HK-2 (cell line): ENCODE measurements around the gene ZBTB9.

Experiments used
- DNase-seq: peaks from one replicate; pipeline ENCODE4 v3.0.0-alpha.2; 2018; ENCODE audit not compliant: unreplicated experiment

ZBTB9 gene, protein sequence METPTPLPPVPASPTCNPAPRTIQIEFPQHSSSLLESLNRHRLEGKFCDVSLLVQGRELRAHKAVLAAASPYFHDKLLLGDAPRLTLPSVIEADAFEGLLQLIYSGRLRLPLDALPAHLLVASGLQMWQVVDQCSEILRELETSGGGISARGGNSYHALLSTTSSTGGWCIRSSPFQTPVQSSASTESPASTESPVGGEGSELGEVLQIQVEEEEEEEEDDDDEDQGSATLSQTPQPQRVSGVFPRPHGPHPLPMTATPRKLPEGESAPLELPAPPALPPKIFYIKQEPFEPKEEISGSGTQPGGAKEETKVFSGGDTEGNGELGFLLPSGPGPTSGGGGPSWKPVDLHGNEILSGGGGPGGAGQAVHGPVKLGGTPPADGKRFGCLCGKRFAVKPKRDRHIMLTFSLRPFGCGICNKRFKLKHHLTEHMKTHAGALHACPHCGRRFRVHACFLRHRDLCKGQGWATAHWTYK

DNA sequence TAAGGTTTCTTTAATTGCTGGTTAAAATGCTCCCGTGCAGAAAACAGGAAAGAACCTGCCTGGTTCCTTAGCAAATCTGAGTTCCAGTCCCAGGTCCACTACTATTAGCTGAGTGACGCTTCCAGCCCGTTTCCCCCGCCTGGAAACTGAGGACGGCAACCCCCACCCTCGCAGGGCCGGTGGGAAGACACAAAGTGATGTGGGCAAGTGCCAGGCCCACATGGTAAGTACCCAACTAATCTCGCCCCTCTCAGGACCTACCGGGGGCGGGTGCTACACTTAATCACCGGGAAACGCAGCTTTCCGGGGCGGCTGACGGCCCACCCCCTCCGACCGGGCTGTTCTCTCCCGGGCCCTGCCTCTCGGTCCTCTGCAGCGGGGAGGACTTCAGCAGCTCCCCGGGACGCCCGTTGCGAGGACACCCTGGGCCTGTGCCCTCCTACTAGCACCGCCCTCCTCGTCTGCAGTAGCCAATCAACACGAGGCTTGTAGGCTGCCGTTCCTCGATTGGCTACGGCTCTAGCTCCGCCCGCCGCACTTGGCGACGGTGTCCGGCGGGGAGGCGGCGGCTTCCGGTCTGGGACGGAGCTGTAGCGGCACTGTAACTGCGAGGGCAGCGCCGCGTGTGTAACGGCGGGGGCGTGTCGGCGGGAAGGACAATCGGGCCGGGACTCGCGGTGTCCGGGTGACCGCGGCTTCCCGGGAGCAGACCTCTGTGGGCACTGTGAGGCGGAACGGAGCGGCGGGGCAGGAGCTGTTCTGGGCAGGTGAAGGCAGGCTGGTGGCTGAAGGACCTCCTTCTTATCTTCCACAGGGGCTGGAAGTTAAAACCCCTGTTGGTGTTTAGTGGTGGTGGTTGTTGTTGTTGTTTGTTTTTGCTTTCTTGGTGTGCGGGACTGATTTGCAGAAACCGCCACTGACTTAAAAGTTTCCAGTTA, at the start of gene ZBTB9:
Gene ZBTB9, plus strand, starts transcription at position 568 of the 938 bp plus-strand sequence. CDS start 525 bp downstream, outside the sequence.
- peak; percentile 97 for DNase-seq

DNA sequence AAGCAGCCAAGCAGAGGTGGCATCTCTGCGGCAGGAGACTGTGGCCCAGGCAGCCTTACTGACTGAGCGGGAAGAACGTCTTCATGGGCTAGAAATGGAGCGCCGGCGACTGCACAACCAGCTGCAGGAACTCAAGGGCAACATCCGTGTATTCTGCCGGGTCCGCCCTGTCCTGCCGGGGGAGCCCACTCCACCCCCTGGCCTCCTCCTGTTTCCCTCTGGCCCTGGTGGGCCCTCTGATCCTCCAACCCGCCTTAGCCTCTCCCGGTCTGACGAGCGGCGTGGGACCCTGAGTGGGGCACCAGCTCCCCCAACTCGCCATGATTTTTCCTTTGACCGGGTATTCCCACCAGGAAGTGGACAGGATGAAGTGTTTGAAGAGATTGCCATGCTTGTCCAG, 49.5 kb upstream of the ZBTB9 start:
- no peak for DNase-seq

DNA sequence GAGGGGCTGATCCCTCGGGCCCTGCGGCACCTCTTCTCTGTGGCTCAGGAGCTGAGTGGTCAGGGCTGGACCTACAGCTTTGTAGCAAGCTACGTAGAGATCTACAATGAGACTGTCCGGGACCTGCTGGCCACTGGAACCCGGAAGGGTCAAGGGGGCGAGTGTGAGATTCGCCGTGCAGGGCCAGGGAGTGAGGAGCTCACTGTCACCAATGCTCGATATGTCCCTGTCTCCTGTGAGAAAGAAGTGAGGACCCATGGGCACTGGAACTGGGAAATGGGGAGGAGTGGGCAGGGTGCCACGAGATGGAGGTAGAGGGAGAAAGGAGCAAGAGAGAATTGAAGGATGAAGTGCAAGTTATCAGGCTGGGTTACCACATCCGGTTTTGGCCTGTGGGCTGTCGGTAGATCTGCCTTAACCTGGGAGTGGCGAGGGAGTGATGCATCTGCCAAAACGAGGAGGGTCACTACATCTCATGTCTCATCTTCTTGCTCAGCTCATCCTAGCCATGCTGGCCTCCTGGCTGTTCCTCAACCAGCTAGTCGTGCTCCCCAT, 48.9 kb upstream of the ZBTB9 start:
- no peak for DNase-seq

DNA sequence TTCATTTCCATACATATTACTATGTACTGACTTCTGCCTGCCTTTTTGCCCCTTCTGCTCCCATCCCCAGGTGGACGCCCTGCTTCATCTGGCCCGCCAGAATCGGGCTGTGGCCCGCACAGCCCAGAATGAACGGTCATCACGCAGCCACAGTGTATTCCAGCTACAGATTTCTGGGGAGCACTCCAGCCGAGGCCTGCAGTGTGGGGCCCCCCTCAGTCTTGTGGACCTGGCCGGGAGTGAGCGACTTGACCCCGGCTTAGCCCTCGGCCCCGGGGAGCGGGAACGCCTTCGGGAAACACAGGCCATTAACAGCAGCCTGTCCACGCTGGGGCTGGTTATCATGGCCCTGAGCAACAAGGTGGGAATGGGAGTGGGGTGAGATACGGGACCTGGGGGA, 48.2 kb upstream of the ZBTB9 start:
- no peak for DNase-seq

DNA sequence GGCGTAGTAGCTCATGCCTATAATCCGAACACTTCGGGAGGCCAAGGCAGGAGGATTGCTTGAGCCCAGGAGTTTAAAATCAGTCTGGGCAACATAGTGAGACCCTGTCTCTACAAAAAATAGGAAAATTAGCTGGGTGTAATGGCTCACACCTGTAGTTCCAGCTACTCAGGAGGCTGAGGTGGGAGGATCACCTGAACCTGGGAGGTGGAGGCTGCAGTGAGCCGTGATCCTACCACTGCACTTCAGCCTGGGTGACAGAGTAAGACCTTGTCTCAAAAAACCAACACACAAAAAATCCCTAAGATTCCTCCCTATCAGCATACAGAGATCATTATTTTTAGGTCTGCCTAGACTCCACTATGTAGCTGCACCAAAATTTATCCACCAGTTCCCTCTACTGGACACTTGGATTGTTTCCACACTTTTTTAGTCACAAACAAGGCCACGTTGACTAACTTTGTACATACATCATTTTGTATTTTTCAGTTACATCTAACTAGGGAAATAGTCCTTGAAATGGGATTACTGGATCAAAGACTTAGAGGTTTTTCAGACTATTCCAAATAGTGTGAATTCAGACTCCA, 47.2 kb upstream of the ZBTB9 start:
- no peak for DNase-seq

DNA sequence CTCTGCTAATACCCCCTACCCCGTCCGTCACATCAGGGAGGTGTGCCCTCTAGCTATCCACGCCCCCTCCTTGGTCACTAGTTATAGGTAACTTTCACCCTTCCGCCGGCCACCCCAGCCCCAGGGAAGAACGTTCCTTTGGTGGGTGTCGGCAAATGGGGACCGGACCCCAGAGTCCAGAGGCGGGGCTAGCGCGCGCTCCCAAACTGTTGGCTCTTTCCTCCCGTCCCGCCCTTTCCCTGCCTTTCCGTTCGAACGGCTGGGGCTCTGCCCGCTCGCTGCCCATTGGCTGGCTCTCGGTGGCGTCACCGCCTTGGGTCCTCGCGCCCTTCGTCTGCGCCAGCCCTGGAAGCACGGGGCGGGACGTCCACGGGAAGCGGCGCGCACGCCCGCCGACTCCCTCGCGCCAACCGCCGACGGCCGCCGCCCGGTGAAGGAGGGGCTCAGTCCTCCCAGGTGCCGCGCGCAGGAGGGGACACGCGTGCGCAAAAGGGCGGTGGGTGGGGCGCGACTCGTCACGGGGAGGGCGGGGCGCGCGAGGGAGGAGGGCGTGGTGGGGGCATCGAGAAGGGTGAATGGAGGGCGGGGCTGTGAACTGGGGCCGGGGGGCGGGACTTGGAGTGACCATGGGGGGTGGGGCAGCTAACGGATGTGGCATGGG, 44.2 kb upstream of the ZBTB9 start:
- peak; percentile 99 for DNase-seq

DNA sequence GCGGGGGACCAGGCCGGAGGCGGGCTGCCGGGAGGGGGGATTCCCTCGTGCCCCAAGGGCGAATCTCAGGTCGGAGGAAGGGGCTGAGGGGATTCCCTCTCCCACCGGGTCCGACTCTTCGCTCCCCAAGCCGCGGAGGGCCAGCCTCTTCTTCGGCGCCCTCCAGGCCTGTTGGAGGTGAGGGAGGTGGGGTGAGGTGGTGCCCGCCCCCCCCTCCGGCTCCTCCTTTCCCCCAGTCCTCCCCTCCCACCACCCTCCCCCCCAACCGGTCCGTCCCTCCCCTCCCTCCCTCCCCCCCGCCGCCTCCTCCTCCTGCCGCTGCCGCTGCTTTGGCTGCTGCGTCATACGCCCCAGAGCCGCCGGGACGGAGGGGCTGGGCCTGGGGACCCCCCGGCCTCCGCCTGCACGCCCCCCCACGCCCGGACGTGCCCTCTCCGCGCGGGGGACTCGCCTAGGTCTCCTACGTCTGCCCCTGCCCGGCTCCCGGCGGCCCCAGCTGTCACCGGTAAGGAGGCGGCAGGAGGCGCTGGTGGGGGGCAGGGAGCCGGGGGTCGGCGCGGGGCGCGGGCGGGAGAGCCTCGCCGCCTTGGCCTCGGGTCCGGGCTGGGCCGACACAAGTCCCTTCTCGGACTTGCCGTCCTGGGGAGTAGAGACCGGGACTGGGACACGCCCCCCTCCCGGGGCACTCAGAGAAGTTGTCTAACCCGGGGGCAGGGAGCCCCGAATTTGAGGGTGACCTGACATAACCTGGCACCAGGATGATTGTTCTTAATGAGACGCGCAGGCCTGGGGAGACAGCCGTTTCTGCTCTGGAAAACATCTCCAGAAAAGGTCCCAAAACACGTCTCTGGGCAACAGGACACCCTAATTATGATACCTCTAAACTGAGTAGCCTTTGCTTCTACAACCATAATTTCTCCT, 43.4 kb upstream of the ZBTB9 start, which contains the start of gene PHF1:
Gene PHF1, plus strand, starts transcription at position 304 of the 921 bp plus-strand sequence. CDS start 1,250 bp downstream, outside the sequence.
- no peak for DNase-seq

DNA sequence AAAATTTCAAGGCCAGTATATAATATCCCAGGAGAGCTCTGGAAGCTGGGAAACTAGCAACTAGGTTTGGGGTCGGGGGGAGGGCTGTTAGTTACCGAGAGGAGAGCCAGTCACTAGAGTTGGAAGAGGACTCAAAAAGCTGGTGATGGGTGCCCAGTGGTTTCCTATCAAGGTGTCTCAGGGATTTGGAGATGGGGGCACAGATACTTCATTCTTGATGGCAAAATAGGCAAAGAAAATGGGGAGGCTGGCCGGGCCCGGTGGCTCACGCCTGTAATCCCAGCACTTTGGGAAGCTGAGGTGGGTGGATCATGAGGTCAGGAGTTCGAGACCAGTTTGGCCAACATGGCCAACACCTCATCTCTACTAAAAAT, 42.8 kb upstream of the ZBTB9 start:
- DNase-seq = no peak

DNA sequence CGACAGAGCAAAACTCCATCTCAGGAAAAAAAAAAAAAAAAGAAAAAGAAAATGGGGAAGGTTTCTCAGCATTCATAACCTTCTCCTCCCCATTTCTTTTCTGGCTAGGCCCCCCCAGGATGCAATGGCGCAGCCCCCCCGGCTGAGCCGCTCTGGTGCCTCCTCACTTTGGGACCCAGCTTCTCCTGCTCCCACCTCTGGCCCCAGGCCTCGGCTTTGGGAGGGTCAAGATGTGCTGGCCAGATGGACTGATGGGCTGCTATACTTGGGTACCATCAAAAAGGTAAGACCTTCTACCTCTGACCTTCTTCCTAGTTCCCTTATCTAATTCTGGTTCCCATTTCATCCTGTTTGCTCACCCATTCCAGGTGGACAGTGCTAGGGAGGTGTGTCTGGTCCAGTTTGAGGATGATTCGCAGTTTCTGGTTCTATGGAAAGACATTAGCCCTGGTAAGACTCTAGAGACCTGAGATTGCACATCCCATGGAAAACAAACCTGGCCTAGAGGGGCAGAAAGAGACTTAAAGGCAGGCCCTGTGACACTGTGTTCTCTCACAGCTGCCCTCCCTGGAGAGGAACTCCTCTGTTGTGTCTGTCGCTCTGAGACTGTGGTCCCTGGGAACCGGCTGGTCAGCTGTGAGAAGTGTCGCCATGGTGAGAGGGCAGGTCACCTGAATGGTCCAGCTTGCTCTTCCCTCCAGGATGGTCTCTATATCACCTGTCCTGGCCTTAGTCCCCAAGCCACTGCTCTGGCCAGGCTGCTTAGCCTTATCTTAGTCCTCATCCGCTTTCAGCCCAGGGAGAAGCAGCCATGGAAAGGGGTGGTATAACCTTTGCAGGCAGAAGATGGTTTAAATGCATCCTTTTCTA, 42.0 kb upstream of the ZBTB9 start:
- DNase-seq = no peak

DNA sequence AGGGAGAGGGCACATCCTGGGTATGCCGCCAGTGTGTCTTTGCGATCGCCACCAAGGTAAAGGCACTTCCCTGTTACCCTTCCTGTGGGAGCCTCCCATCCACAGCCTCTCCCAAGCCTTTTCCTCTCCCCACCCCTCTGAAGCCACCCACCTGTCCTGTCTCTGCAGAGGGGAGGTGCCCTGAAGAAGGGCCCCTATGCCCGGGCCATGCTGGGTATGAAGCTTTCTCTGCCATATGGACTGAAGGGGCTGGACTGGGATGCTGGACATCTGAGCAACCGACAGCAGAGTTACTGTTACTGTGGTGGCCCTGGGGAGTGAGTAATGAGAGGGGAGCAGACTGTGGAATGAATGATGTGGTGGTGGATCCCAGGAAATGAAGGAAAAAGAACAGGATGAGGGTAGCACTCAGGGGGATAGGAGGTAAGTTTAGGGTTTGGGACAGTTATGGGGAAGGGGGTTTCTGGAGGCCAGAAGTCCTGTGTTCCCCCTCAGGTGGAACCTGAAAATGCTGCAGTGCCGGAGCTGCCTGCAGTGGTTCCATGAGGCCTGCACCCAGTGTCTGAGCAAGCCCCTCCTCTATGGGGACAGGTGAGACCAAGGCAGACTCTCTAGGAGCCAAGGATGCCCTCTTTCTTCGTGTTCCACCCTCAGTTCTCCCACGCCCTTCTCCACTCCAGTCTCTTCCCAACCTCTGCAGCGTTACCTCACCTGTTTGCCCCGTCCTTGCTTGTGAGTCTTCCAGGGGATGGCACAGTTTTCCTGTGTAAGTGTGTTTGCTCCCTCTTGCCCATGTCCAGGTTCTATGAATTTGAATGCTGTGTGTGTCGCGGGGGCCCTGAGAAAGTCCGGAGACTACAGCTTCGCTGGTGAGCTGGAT, 40.9 kb upstream of the ZBTB9 start:
- no peak for DNase-seq

DNA sequence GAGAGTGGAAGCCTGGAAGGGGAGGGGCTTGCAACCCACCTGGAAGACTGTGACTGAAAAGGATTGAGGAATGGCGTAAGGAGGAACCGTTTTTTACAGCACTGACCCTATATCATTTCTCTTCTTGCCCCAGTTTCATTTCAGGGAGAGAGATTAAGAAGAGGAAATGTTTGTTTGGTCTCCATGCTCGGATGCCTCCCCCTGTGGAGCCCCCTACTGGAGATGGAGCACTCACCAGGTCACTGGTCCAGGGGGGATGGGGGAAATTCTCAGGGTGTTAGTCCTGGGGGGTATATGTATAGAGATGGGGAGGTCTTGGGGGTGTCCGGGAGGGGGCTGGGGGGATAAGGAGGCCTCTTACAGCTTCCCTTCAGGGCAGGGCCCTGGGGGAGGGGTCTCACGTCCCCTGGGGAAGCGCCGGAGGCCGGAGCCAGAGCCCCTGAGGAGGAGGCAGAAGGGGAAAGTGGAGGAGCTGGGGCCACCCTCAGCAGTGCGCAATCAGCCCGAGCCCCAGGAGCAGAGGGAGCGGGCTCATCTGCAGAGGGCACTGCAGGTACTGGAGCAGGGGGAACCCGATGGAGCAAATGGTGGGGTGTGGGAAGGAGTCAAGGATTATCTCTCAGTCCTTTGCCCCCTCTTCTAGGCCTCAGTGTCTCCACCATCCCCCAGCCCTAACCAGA, 39.6 kb upstream of the ZBTB9 start:
- no peak for DNase-seq

DNA sequence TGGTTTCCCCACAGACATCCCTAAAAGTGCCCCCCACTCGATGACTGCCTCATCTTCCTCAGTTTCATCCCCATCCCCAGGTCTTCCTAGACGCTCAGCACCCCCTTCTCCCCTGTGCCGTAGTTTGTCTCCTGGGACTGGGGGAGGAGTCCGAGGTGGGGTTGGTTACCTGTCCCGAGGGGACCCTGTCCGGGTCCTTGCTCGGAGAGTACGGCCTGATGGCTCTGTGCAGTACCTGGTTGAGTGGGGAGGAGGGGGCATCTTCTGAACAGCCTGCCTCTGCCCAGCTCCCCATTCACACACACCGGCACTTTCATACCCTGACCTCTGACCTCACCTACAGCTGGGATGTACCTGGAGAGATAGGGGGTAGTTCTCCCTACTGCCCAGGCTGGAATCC, 38.5 kb upstream of the ZBTB9 start:
- no peak for DNase-seq

DNA sequence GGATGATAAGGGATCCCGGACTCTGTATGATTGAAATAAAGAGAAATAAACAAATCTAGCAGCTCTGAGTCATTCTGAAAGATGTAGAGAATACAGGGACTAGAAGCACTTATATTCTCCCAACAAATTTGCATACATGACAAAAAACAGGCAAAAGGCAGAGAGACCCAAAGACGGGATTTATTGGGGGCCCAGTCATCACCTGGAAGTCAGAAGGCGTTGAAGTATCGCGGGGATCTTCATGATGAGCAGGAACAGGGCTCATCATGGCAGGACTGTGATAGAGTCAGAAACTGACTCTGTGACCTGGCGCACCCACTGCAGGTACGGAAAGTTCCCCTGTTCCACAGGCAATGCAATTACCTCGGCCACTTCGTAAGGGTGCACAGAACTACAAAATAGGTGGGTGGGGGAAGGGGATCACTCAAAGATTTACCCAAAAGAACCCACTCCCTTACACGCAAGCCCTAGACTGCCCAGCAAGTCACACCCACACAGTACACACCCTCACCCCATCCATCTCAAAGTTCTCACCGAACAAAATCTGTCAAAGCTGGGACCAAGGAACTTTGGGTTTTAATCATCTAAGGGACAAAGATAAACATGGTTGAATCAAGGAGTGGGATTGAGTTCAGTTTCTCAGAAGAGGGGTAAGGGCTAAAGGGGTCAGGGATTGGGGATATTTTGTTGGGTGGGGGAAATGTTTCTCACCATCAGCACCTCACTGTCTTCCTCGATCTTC, 37.8 kb upstream of the ZBTB9 start:
- DNase-seq = no peak

DNA sequence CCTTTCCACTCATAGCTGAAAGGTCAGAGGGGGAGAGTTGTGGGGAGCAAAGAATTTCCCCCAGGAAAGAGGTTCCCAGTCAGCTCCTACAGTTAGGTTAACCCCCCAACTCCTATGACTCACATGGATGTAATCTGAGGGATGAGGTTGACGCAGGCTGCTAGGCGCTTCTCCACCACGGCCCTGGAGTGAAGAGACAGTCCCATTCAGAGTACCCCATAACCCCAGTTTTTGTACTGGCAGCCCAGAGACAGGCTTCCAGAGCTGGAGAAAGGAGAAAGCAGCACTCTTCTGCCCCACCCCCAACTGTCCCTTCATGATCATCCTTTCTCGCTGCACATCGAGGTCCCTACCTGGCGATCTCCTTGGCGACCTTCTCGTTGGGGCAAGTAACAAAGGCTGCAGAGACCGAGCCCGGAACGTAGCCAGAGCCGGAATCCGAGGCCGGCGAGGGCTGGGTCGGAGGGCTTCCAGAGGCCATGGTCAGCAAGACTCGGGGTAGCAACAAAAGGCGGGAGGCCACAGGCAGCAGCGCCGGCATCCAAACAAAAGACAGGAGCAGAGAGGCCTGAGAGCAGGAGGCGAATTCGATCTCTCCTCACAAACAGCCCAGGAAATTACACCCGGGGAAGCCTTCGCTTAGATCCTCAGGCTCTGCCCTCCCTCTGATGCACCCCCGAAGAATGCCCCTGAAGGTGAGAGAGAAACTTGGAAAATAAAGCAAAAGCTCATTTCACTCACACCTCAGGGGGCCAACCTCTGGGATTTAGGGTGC, 37.1 kb upstream of the ZBTB9 start:
- peak; percentile 60 for DNase-seq

DNA sequence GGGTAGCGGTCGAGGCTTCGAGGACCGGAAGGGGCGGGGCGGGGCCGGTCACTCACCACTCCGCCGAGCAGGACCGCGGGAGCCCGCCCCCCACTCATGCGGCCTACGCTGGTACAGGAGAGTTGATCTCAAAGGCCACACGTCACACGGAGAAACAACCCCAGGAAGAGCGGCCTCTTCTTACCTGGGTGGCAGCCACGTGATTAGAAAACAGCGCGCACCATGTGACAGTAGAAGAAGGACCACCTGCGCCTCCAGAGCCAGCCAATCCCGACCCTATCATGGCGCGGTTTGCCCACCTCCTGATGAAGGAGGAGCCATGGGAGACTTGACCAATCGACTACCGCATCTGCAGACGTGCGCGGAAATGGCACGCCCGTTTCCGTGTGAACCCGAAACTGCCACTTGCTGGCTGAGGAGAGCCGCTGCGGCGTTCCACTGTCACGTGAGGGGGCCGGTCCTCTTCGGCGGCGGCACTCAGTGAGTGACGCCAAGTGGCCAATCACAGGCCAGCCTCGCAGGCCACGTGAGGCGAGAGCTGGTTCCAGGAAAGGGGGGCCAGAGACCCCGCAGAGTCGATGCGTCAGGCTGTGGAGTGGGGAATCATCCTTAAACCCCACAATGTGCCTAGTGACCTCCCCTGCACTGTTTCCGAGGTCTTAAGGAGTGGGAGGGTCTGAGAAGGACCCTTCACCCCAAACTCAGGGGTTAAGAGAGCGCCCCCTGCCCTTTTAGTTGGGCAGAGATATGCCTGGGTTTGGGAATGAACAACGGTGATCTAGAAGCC, 36.3 kb upstream of the ZBTB9 start, which contains the start of gene CUTA:
Gene CUTA, minus strand, starts transcription at position 205 of the 787 bp plus-strand sequence. Its CDS starts 107 bp downstream, at position 98.
- DNase-seq = peak; percentile 99
